Ovary (tissue), 9 donors: Measurements from ENCODE around the gene MAP4. TPM values are rescaled to one million over a fixed set of nuclear protein-coding genes. Genes with fewer than 3 reads are reported as not detected.
"Not testable (repeated sequence)": the region's sequence is repeated elsewhere in the genome, so short reads cannot be mapped to it uniquely, and the experiment has no call there.

Experiments used
- DNase-seq, 5 donors: peaks; one replicate each; pipeline ENCODE4 v3.0.0-alpha.2; 2019 to 2020
- H3K27ac ChIP-seq, 2 donors: fragments of 200-600 bp; one replicate each; pipeline versions ENCODE4 v1.5.1 to v1.8.0; 2019 to 2022
- H3K27me3 ChIP-seq: fragments of 200-600 bp; one replicate; pipeline ENCODE4 v1.8.0; 2022
- H3K36me3 ChIP-seq: fragments of 200-600 bp; sonication (generic); one replicate; pipeline ENCODE4 v1.5.1; 2019
- H3K4me1 ChIP-seq: one replicate; pipeline ENCODE4 v1.8.1; 2013; ENCODE audit warnings: mild to moderate bottlenecking, moderate library complexity; ENCODE audit not compliant: insufficient read depth
- H3K4me3 ChIP-seq: fragments of 200-600 bp; sonication (generic); one replicate; pipeline ENCODE4 v1.5.1; 2017
- H3K9me3 ChIP-seq, 2 donors: fragments of 200-600 bp in 1 of 2; sonication (generic) in 1 of 2; one replicate each; pipeline versions ENCODE4 v1.5.1 to v1.8.1; 2013 to 2019; ENCODE audit warnings: mild to moderate bottlenecking in 1 of 2, moderate library complexity in 1 of 2
- EP300 ChIP-seq: sonication (generic); formaldehyde crosslinking; IDR thresholded peaks from one replicate; pipeline ENCODE4 v1.6.1; 2017; ENCODE audit warnings: antibody characterized with exemption
- POLR2A ChIP-seq: fragments of 450-650 bp; IDR thresholded peaks from one replicate; pipeline ENCODE4 v1.6.1; 2017; ENCODE audit warnings: antibody characterized with exemption, mild to moderate bottlenecking, moderate library complexity
- WGBS, 3 donors: extraction: QIAGEN DNeasy Blood & Tissue Kit in 1 of 3; methylation state at CpG; one replicate each; pipeline versions ENCODE4 v1.1.5 to v1.1.7; 2013 to 2017; 5-methylcytosine and 5-hydroxymethylcytosine counted together
- intact Hi-C, 4 donors: fragments of 100-400 bp; cut with DNase I; formaldehyde crosslinking; loops; one replicate each; pipeline versions ENCODE4 v1.11.0 to v1.15.1; 2022 to 2023
- polyA plus RNA-seq, 2 donors: library from polyadenylated mRNA; stranded (reverse); fragments of 200-250 nt in 1 of 2; fragments of 350-450 nt in 1 of 2; fragmentation: Illumina TruSeq in 1 of 2; extraction: RNeasy Lipid Tissue Mini Kit (QIAGEN cat#74804) in 1 of 2; gene quantifications; one replicate each; pipeline ENCODE4 v1.2.3, GENCODE V29; 2013 to 2014
- total RNA-seq, 7 donors: library from RNA; depleted of rRNA in 2 of 7; stranded (reverse); fragments of >200 nt in 2 of 7; fragmentation: NEBNext Ultra II Directional in 3 of 7; extraction: Animal tissue kit (Norgen Biotek cat#: 25700) in 3 of 7; gene quantifications; one replicate each; pipeline versions ENCODE4 v1.1.0 to v1.2.4, GENCODE V29; 2016 to 2023
- TF ChIP-seq, protein P1 (sequence below), 3 donors: fragments of 450-650 bp in 2 of 3; fragments of 200-600 bp in 1 of 3; IDR thresholded peaks; one replicate each; pipeline versions ENCODE4 v1.5.1 to v1.8.0; 2016 to 2022; ENCODE audit warnings: antibody characterized with exemption in 3 of 3, mild to moderate bottlenecking in 1 of 3
- donor health status: DM: no; HTN: no; CAD: no; lungs with moderate emphysema.
- donor health status: DM: no; HTN: no; CAD: no.
- donor health status: Bipolar disorder and iron deficiency.
- donor health status: DM: yes; HTN: yes; CAD: no.
- donor health status: DM: no; HTN: no; CAD: no.
- donor health status: DM: yes; HTN: yes; CAD: no.

MAP4 gene
- total and polyA plus RNA-seq, 9 donors: 64.9 to 271 (median 196) TPM

DNA sequence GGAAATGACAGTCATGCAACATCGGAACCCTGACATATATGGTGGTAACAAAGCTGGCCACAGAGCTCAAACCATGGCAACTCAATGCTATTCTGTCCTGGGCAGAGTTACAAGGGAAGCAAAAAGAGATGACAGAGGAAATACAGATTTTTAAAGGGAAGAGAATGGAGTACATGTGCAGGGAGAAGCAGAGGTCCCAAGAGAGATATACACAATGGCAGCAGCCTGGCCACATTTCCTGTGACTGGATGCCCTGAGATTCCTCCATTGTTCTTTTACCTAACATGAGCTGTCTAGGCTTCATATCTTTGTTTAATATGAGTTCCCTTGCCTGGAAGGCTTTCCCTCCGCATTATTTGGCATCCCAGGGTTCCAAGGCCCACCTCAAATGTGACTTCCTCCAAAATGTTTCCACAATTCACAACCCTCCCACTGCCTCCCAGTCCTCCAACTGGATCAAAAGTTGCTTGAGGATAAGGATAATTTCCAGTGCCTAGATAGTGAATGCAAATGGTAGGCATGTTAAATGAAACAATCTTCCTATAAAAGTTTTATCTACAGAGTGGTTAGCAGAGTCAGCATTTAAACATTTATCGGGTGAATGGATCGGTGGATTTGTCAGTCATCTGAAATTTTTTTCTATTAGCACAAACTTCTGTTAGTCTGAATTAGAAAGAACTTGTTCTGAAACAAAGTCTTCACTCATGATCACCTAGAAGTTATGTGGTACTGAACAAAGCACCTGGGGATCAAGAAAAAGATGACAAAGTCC lies 127.0 kb downstream of the MAP4 start:
- 71 to 79% (median 78%) methylated on average over 4 of the region's 4 CpGs for WGBS, 3 donors
- Histone ChIP-seq H3K27me3 (no peaks in the 10 kb centered on the region), H3K4me1 (peaks cover 15% of the 10 kb centered on the region), H3K27ac (no peak overlapping the region), H3K4me3 (no peak overlapping the region), H3K9me3 (no peaks in the 10 kb centered on the region), H3K36me3 (no peaks in the 10 kb centered on the region)
- DNase-seq: no peak
- TF ChIP-seq POLR2A (no peak), EP300 (no peak)
- TF ChIP-seq, protein P1, sequence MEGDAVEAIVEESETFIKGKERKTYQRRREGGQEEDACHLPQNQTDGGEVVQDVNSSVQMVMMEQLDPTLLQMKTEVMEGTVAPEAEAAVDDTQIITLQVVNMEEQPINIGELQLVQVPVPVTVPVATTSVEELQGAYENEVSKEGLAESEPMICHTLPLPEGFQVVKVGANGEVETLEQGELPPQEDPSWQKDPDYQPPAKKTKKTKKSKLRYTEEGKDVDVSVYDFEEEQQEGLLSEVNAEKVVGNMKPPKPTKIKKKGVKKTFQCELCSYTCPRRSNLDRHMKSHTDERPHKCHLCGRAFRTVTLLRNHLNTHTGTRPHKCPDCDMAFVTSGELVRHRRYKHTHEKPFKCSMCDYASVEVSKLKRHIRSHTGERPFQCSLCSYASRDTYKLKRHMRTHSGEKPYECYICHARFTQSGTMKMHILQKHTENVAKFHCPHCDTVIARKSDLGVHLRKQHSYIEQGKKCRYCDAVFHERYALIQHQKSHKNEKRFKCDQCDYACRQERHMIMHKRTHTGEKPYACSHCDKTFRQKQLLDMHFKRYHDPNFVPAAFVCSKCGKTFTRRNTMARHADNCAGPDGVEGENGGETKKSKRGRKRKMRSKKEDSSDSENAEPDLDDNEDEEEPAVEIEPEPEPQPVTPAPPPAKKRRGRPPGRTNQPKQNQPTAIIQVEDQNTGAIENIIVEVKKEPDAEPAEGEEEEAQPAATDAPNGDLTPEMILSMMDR (IDR thresholded peaks at IDR 0.05): no peak
- intact Hi-C loops: no loop called here

DNA sequence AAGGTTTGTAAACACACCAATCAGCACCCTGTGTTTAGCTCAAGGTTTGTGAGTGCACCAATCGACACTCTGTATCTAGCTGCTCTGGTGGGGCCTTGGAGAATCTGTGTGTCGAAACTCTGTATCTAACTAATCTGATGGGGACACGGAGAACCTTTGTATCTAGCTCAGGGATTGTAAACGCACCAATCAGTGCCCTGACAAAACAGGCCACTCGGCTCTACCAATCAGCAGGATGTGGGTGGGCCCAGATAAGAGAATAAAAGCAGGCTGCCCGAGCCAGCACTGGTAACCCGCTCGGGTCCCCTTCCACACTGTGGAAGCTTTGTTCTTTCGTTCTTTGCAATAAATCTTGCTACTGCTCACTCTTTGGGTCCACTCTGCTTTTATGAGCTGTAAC lies 128.2 kb downstream of the MAP4 start:
- H3K27me3 ChIP-seq, H3K4me3 ChIP-seq, H3K36me3 ChIP-seq, intact Hi-C loops, DNase-seq, H3K9me3 ChIP-seq, H3K27ac ChIP-seq: not testable (repeated sequence)
- peaks cover 15% of the 10 kb centered on the region for H3K4me1 ChIP-seq
- WGBS, 3 donors: 91 to 94% (median 92%) methylated on average over 9 of the region's 9 CpGs

DNA sequence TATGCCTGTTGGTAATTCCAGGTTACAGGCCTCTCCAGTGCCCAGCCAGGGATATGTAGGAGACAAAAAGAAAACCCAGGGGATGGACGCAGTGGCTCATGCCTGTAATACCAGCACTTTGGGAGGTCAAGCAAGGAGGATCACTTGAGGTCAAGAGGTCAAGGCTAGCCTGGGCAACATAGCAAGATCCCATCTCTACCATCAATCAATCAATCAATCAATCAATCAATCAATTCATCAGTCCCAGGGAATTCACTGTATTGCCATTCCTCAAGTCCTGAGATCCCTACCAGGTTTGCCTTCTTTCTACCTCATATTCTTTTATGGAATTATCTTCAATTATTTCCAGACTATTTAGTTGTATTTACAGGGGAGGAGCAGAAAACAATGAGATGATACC lies 131.0 kb downstream of the MAP4 start:
- WGBS, 3 donors: 95 to 100% (median 98%) methylated on average over 1 of the region's 1 CpG
- Histone ChIP-seq H3K27ac (no peak overlapping the region), H3K36me3 (no peaks in the 10 kb centered on the region), H3K4me3 (no peak overlapping the region), H3K4me1 (peaks cover 4% of the 10 kb centered on the region), H3K27me3 (no peaks in the 10 kb centered on the region), H3K9me3 (no peaks in the 10 kb centered on the region)
- DNase-seq: no peak
- intact Hi-C loops: no loop called here
- TF ChIP-seq POLR2A: no peak

DNA sequence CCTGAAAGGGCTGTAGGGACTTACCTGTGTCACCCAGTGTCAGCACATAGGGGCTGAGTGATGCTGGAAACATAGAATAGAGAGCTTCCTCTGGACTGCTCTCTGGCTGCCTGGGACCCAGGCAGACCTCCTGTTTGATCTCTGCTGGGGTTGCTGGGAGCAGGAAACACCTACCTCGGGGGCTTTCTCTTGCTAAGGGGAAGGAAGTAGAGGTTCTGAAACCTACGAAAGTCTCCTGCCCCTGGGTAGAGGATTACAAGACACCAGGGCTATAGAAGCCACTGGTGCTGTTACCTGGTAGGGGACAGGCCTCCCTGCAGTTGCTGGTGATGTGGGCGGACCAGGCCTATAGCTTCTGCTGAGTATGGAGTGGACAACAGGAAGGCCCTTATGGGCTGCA lies 131.6 kb downstream of the MAP4 start:
- TF ChIP-seq POLR2A (no peak), EP300 (no peak)
- TF ChIP-seq, protein P1 (IDR thresholded peaks at IDR 0.05): no peak

DNA sequence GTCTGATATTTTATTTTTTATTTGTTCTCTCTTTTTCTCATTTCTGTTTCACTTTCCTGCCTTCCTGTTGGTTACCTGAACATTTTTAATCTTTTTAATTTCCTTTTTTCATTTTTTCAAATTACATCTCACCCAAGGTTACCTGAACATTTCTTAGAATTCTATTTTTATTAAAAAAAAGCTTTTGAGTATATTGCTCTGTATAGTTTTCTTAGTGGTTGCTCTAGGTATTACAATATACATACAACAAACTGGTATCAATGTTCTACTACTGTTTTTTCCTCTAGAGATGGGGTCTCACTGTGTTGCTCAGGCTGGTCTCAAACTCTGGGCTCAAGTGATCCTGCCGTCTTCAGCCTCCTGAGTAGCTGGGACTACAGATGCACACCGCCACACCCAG lies 133.9 kb downstream of the MAP4 start:
- WGBS, 3 donors: 93 to 97% (median 96%) methylated on average over 2 of the region's 2 CpGs
- H3K36me3 ChIP-seq: no peaks in the 10 kb centered on the region
- H3K4me1 ChIP-seq: no peaks in the 10 kb centered on the region
- no peak for TF ChIP-seq POLR2A
- TF ChIP-seq, protein P1 (IDR thresholded peaks at IDR 0.05): no peak
- TF ChIP-seq EP300: no peak
- no peak for DNase-seq
- no peaks in the 10 kb centered on the region for H3K9me3 ChIP-seq
- H3K27me3 ChIP-seq: no peaks in the 10 kb centered on the region
- intact Hi-C loops: no loop called here
- no peak overlapping the region for H3K27ac ChIP-seq
- H3K4me3 ChIP-seq: no peak overlapping the region

More for the DNA sequence above, 131.6 kb downstream of the MAP4 start:
- no peaks in the 10 kb centered on the region for H3K27me3 ChIP-seq
- no peak overlapping the region for H3K4me3 ChIP-seq
- no peak overlapping the region for H3K27ac ChIP-seq
- 87 to 94% (median 91%) methylated on average over 3 of the region's 3 CpGs for WGBS, 3 donors
- H3K9me3 ChIP-seq: no peaks in the 10 kb centered on the region
- intact Hi-C loops: no loop called here
- H3K36me3 ChIP-seq: no peaks in the 10 kb centered on the region
- DNase-seq: no peak
- H3K4me1 ChIP-seq: peaks cover 4% of the 10 kb centered on the region
